ENCODE data around the gene DGKG.

Gene DGKG

GRCh38 chr3:186224041-186224610, 137.9 kb downstream of the DGKG start:
- Histone ChIP-seq H3K9me3 (ENCODE audit: control insufficient read depth in 2 of 2, low read length in 2 of 2) (no peaks in the 10 kb centered on the region), H3K9ac (ENCODE audit: low read depth in 1 of 2, low read length in 2 of 2) (no peak overlapping the region), H3K4me3 (ENCODE audit: low read length in 2 of 2) (no peak overlapping the region), H3K27me3 (ENCODE audit: control insufficient read depth in 2 of 2, insufficient read depth in 2 of 2, low read length in 2 of 2) (peaks cover 0 to 2% of the 10 kb centered on the region in 2 donors), H3K4me1 (ENCODE audit: control insufficient read depth in 2 of 2, insufficient read depth in 2 of 2, low read length in 2 of 2) (no peaks in the 10 kb centered on the region), H3K36me3 (ENCODE audit: control insufficient read depth in 2 of 2, insufficient read depth in 2 of 2, low read length in 2 of 2) (no peaks in the 10 kb centered on the region), H3K27ac (ENCODE audit: low read depth in 2 of 2, low read length in 2 of 2) (no peak overlapping the region)

- Histone ChIP-seq H3K36me3 (ENCODE audit: control insufficient read depth in 2 of 2, insufficient read depth in 2 of 2, low read length in 2 of 2) (no peaks in the 10 kb centered on the region), H3K4me1 (ENCODE audit: control insufficient read depth in 2 of 2, insufficient read depth in 2 of 2, low read length in 2 of 2) (no peaks in the 10 kb centered on the region), H3K9ac (ENCODE audit: low read depth in 1 of 2, low read length in 2 of 2) (no peak overlapping the region), H3K27ac (ENCODE audit: low read depth in 2 of 2, low read length in 2 of 2) (no peak overlapping the region), H3K9me3 (ENCODE audit: control insufficient read depth in 2 of 2, low read length in 2 of 2) (no peaks in the 10 kb centered on the region), H3K27me3 (ENCODE audit: control insufficient read depth in 2 of 2, insufficient read depth in 2 of 2, low read length in 2 of 2) (peaks cover 0 to 2% of the 10 kb centered on the region in 2 donors), H3K4me3 (ENCODE audit: low read length in 2 of 2) (no peak overlapping the region)
Observed at GRCh38 chr3:186223476-186223875, 138.6 kb downstream of the DGKG start.

- no peak overlapping the region for H3K4me3 ChIP-seq (ENCODE audit: low read length in 2 of 2)
- no peaks in the 10 kb centered on the region for H3K4me1 ChIP-seq (ENCODE audit: control insufficient read depth in 2 of 2, insufficient read depth in 2 of 2, low read length in 2 of 2)
- no peaks in the 10 kb centered on the region for H3K36me3 ChIP-seq (ENCODE audit: control insufficient read depth in 2 of 2, insufficient read depth in 2 of 2, low read length in 2 of 2)
- peaks cover 0 to 2% of the 10 kb centered on the region in 2 donors for H3K27me3 ChIP-seq (ENCODE audit: control insufficient read depth in 2 of 2, insufficient read depth in 2 of 2, low read length in 2 of 2)
- no peak overlapping the region for H3K9ac ChIP-seq (ENCODE audit: low read depth in 1 of 2, low read length in 2 of 2)
- no peaks in the 10 kb centered on the region for H3K9me3 ChIP-seq (ENCODE audit: control insufficient read depth in 2 of 2, low read length in 2 of 2)
- H3K27ac ChIP-seq (ENCODE audit: low read depth in 2 of 2, low read length in 2 of 2), result no peak overlapping the region
Observed at GRCh38 chr3:186221760-186222378, 140.2 kb downstream of the DGKG start.

GRCh38 chr3:186220911-186221645, 141.0 kb downstream of the DGKG start:
- H3K9me3 ChIP-seq (ENCODE audit: control insufficient read depth in 2 of 2, low read length in 2 of 2), result no peaks in the 10 kb centered on the region
- no peaks in the 10 kb centered on the region for H3K4me1 ChIP-seq (ENCODE audit: control insufficient read depth in 2 of 2, insufficient read depth in 2 of 2, low read length in 2 of 2)
- H3K27me3 ChIP-seq (ENCODE audit: control insufficient read depth in 2 of 2, insufficient read depth in 2 of 2, low read length in 2 of 2), result peaks cover 0 to 2% of the 10 kb centered on the region in 2 donors
- no peak overlapping the region for H3K9ac ChIP-seq (ENCODE audit: low read depth in 1 of 2, low read length in 2 of 2)
- no peaks in the 10 kb centered on the region for H3K36me3 ChIP-seq (ENCODE audit: control insufficient read depth in 2 of 2, insufficient read depth in 2 of 2, low read length in 2 of 2)
- H3K27ac ChIP-seq (ENCODE audit: low read depth in 2 of 2, low read length in 2 of 2), result no peak overlapping the region
- no peak overlapping the region for H3K4me3 ChIP-seq (ENCODE audit: low read length in 2 of 2)

DNA sequence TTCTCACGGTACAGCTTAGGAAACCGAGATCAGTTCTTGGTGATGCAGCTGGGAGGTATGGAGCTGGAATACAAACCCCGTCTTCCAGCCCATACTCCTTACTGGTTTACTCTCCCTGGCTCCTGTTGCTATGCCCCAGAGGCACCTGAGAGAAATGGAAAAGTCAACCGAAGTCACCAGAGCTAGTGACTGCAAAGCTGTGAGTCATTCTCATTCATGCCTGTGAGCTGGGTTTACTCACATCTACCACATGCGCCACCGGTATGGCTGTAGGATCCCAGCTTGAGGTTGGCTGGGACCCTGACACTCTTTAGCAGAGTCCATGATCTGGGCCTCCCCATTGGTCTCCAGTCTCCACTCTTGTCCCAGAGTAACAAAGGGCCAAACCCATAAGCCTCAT, 141.7 kb downstream of the DGKG start:
- H3K27ac ChIP-seq (ENCODE audit: low read depth in 2 of 2, low read length in 2 of 2), result no peak overlapping the region
- H3K36me3 ChIP-seq (ENCODE audit: control insufficient read depth in 2 of 2, insufficient read depth in 2 of 2, low read length in 2 of 2), result no peaks in the 10 kb centered on the region
- H3K4me3 ChIP-seq (ENCODE audit: low read length in 2 of 2), result no peak overlapping the region
- H3K4me1 ChIP-seq (ENCODE audit: control insufficient read depth in 2 of 2, insufficient read depth in 2 of 2, low read length in 2 of 2), result no peaks in the 10 kb centered on the region
- H3K27me3 ChIP-seq (ENCODE audit: control insufficient read depth in 2 of 2, insufficient read depth in 2 of 2, low read length in 2 of 2), result no peaks in the 10 kb centered on the region
- H3K9me3 ChIP-seq (ENCODE audit: control insufficient read depth in 2 of 2, low read length in 2 of 2), result no peaks in the 10 kb centered on the region
- H3K9ac ChIP-seq (ENCODE audit: low read depth in 1 of 2, low read length in 2 of 2), result no peak overlapping the region

DNA sequence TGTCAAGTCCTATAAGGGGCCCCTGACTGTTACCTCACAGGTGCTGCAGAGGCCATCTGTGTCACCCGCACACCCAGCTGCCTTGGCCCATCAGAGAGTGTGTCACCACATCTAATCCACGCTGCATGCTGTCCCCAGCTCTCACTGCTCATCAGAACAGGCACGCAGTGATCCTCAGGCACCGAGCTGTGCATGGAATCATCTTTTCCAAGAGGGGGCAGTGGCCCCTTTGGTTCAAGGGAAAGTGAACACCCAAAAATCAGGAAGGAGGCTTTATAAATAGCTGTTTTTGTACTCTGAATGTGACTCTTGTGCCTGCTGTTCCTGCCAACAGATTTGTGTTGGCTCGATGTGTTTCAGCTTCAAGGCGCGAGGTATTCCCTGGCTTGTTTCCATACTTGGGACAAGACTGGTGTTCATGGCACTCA, 142.8 kb downstream of the DGKG start:
- Histone ChIP-seq H3K9me3 (ENCODE audit: control insufficient read depth in 2 of 2, low read length in 2 of 2) (no peaks in the 10 kb centered on the region), H3K36me3 (ENCODE audit: control insufficient read depth in 2 of 2, insufficient read depth in 2 of 2, low read length in 2 of 2) (no peaks in the 10 kb centered on the region), H3K9ac (ENCODE audit: low read depth in 1 of 2, low read length in 2 of 2) (no peak overlapping the region), H3K4me1 (ENCODE audit: control insufficient read depth in 2 of 2, insufficient read depth in 2 of 2, low read length in 2 of 2) (no peaks in the 10 kb centered on the region), H3K4me3 (ENCODE audit: low read length in 2 of 2) (no peak overlapping the region), H3K27me3 (ENCODE audit: control insufficient read depth in 2 of 2, insufficient read depth in 2 of 2, low read length in 2 of 2) (no peaks in the 10 kb centered on the region), H3K27ac (ENCODE audit: low read depth in 2 of 2, low read length in 2 of 2) (no peak overlapping the region)

DNA sequence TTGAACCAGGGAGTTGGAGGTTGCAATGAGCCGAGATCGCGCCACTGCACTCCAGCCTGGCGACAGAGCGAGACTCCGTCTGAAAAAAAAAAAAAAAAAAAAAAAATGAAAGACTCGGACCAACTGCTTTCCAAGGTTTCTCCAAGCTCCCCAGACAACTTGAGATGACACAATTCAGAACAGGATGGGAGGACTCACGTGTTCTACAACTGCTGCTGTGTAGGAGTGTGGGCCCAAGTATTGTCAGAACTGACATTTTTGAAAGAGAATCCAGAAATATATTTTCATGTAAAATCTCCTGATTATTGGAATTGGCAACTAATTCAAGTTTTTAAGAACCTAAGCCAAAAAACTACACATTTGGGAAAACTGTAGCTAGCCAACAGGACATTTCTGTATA, 143.6 kb downstream of the DGKG start:
- Histone ChIP-seq H3K4me1 (ENCODE audit: control insufficient read depth in 2 of 2, insufficient read depth in 2 of 2, low read length in 2 of 2) (no peaks in the 10 kb centered on the region), H3K4me3 (ENCODE audit: low read length in 2 of 2) (no peak overlapping the region), H3K9ac (ENCODE audit: low read depth in 1 of 2, low read length in 2 of 2) (no peak overlapping the region), H3K9me3 (ENCODE audit: control insufficient read depth in 2 of 2, low read length in 2 of 2) (no peaks in the 10 kb centered on the region), H3K27me3 (ENCODE audit: control insufficient read depth in 2 of 2, insufficient read depth in 2 of 2, low read length in 2 of 2) (no peaks in the 10 kb centered on the region), H3K27ac (ENCODE audit: low read depth in 2 of 2, low read length in 2 of 2) (no peak overlapping the region), H3K36me3 (ENCODE audit: control insufficient read depth in 2 of 2, insufficient read depth in 2 of 2, low read length in 2 of 2) (no peaks in the 10 kb centered on the region)

DNA sequence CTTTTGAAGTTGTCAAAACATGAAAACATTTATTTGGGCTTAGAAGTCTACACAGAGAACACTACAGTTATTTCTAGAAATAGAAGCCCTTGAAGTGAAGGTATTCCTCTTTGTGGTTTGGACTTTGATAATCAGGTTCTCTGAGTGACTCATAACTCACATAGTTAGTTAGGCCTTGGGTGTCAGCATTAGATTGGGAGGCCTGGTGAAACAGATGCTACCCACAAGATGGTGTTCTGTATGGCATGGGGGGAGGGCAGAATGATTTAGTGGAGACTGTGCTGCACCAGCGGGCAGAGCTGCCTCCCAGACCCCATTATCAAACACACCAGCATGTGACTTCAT, 144.2 kb downstream of the DGKG start:
- no peak overlapping the region for H3K27ac ChIP-seq (ENCODE audit: low read depth in 2 of 2, low read length in 2 of 2)
- H3K4me1 ChIP-seq (ENCODE audit: control insufficient read depth in 2 of 2, insufficient read depth in 2 of 2, low read length in 2 of 2), result no peaks in the 10 kb centered on the region
- no peaks in the 10 kb centered on the region for H3K9me3 ChIP-seq (ENCODE audit: control insufficient read depth in 2 of 2, low read length in 2 of 2)

DNA sequence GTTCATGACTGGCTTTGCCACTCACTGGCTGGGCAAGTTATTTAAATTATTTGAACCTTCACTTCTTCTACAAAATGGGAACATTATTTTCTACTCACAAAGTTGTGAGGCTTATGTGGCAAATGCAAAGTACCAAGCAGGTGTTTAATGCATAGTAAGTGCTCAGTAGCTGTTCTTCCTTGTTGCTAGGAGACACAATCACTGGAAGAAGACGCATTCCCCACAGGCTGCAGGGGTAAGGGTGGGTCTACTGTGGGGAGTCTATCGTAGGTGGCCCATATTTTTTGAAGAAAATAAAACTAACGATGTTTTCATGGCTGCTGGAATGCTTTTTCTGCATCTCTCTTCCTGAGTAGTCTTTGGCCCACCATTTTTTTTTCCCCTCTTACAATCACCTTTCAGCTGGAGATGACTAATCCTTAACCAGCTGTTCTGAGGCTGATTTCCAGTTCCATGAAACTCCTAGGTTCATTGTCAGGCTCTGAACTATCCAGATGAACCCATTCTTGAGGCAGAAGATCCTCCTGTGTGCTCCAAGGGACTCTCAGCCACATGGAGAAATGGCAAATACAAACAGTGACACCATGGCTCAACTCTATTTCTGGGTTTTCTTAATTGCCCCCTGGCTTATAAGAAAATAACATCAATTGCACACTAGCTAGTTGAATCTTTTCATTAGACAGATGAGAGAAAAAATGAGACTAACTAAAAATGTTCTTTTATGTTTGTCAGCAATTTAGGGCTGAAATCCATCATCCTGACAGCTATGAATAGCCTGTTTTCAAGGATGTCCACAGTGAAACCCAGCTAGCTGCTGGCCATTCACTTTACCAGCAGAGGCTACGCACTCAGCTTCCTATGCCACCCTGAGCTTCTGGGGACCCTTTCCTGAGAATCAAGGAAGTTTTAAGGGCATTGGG, 144.9 kb downstream of the DGKG start:
- Histone ChIP-seq H3K36me3 (ENCODE audit: control insufficient read depth in 2 of 2, insufficient read depth in 2 of 2, low read length in 2 of 2) (no peaks in the 10 kb centered on the region), H3K4me3 (ENCODE audit: low read length in 2 of 2) (no peak overlapping the region), H3K4me1 (ENCODE audit: control insufficient read depth in 2 of 2, insufficient read depth in 2 of 2, low read length in 2 of 2) (no peaks in the 10 kb centered on the region), H3K27ac (ENCODE audit: low read depth in 2 of 2, low read length in 2 of 2) (no peak overlapping the region), H3K27me3 (ENCODE audit: control insufficient read depth in 2 of 2, insufficient read depth in 2 of 2, low read length in 2 of 2) (no peaks in the 10 kb centered on the region), H3K9ac (ENCODE audit: low read depth in 1 of 2, low read length in 2 of 2) (no peak overlapping the region), H3K9me3 (ENCODE audit: control insufficient read depth in 2 of 2, low read length in 2 of 2) (no peaks in the 10 kb centered on the region)

More for the DNA sequence above, 144.2 kb downstream of the DGKG start:
- H3K9ac ChIP-seq (ENCODE audit: low read depth in 1 of 2, low read length in 2 of 2), result no peak overlapping the region
- no peak overlapping the region for H3K4me3 ChIP-seq (ENCODE audit: low read length in 2 of 2)
- no peaks in the 10 kb centered on the region for H3K36me3 ChIP-seq (ENCODE audit: control insufficient read depth in 2 of 2, insufficient read depth in 2 of 2, low read length in 2 of 2)
- no peaks in the 10 kb centered on the region for H3K27me3 ChIP-seq (ENCODE audit: control insufficient read depth in 2 of 2, insufficient read depth in 2 of 2, low read length in 2 of 2)

DNA sequence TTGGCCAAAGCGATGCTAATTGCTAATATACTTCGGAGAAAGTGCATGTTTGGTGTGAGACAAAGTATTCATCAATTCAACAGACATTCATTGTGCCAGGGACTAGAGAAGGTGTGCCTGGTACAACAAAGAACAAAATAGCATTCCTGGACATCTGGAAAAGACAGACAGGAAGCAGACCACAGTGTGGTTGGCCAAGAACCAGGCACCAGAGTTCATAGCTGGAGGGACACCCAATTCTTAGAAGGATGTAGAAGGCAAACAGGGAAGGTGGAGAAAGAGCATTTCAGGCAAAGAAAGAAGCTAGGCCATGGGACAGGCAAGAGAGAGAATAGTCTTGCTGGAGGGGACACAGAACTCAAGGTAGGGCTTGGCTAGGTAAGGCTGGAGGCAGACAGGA, 147.4 kb downstream of the DGKG start:
- Histone ChIP-seq H3K4me1 (ENCODE audit: control insufficient read depth in 2 of 2, insufficient read depth in 2 of 2, low read length in 2 of 2) (peaks cover 7 to 8% of the 10 kb centered on the region in 2 donors), H3K36me3 (ENCODE audit: control insufficient read depth in 2 of 2, insufficient read depth in 2 of 2, low read length in 2 of 2) (no peaks in the 10 kb centered on the region), H3K9me3 (ENCODE audit: control insufficient read depth in 2 of 2, low read length in 2 of 2) (no peaks in the 10 kb centered on the region), H3K27ac (ENCODE audit: low read depth in 2 of 2, low read length in 2 of 2) (no peak overlapping the region), H3K4me3 (ENCODE audit: low read length in 2 of 2) (no peak overlapping the region), H3K9ac (ENCODE audit: low read depth in 1 of 2, low read length in 2 of 2) (no peak overlapping the region), H3K27me3 (ENCODE audit: control insufficient read depth in 2 of 2, insufficient read depth in 2 of 2, low read length in 2 of 2) (no peaks in the 10 kb centered on the region)
